ENCODE results near the gene KLC1. TPM values are rescaled to one million over a fixed set of nuclear protein-coding genes. Genes with fewer than 3 reads are reported as not detected.
A peak's percentile ranks its signal among the peaks of the same experiment; 100 is the strongest.

Gene KLC1
- total RNA-seq, 3 donors from 2014 or later, result 99.3 to 188 (median 104) TPM

GRCh38 chr14:103676881-103677675, 48.1 kb downstream of the KLC1 start:
- intact Hi-C loops (cut with DNase I, micrococcal nuclease), result no loop called here
- no peaks in the 10 kb centered on the region for H3K9me3 ChIP-seq
- TF ChIP-seq CTCF (IDR thresholded peaks at IDR 0.05), result no peak
- DNase-seq, result no peak
- ATAC-seq, result no peak
- H3K36me3 ChIP-seq (ENCODE audit: low read depth), result peaks cover 5% of the 10 kb centered on the region
- no peak overlapping the region for H3K4me3 ChIP-seq
- no peaks in the 10 kb centered on the region for H3K4me1 ChIP-seq (ENCODE audit: low read depth)

GRCh38 chr14:103679351-103679750, 50.3 kb downstream of the KLC1 start:
- ATAC-seq (peak; percentile 82), DNase-seq (peak; percentile 53 to 66 (median 65))
- Histone ChIP-seq H3K4me1 (ENCODE audit: low read depth) (no peaks in the 10 kb centered on the region), H3K4me3 (no peak overlapping the region), H3K36me3 (ENCODE audit: low read depth) (peaks cover 5% of the 10 kb centered on the region), H3K9me3 (no peaks in the 10 kb centered on the region)
- intact Hi-C loops (cut with DNase I, micrococcal nuclease), result no loop called here
- TF ChIP-seq CTCF (IDR thresholded peaks at IDR 0.05), result no peak

DNA sequence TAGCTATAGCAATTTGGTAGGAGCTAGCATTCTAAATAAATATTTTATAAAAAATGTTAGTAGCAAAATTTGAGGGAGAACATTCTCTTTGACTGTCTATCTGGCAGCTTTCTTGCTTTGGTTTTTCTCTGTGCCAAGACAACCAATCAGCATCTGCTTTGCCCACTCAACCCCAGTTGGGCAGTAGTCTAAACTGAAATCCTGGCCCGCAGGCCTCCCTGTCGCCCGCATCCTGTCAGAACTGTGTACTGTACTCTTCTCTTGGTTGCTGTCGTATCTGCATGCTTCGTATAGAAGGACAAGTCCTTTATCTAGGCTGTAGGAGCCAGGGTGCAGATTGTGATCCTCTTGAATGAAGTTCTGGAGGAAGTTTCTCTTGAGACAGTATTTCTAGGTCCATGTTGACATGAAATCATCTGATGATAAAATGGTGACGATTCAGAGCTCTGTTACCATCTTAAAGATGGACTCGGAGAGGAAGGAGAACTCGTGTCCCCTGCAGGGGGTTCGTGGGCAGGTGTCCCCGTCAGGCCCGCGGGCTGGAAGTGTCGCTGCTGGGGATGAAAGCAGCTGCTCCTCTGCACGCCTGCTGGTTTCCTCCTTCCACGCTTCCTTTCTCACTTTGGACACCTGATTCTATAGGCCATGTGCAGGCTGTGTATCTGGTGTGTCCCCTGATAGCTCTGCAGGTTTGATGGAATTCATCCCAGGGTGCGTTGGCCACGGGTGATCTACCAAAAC, 51.6 kb downstream of the KLC1 start:
- H3K9me3 ChIP-seq, result no peaks in the 10 kb centered on the region
- DNase-seq (no peak), ATAC-seq (no peak)
- no peaks in the 10 kb centered on the region for H3K4me1 ChIP-seq (ENCODE audit: low read depth)
- TF ChIP-seq CTCF (IDR thresholded peaks at IDR 0.05), result no peak
- peaks cover 13% of the 10 kb centered on the region for H3K36me3 ChIP-seq (ENCODE audit: low read depth)
- H3K4me3 ChIP-seq, result no peak overlapping the region
- intact Hi-C loops (cut with DNase I, micrococcal nuclease), result no loop called here

- Histone ChIP-seq H3K36me3 (ENCODE audit: low read depth) (peaks cover 23% of the 10 kb centered on the region), H3K9me3 (no peaks in the 10 kb centered on the region), H3K4me1 (ENCODE audit: low read depth) (no peaks in the 10 kb centered on the region), H3K4me3 (no peak overlapping the region)
- no peak for ATAC-seq
- DNase-seq, result no peak
- intact Hi-C loops (cut with DNase I, micrococcal nuclease), result no loop called here
- no peak for TF ChIP-seq CTCF (IDR thresholded peaks at IDR 0.05)
These were observed 54.1 kb downstream of the KLC1 start for GRCh38 chr14:103683139-103683538.

GRCh38 chr14:103684471-103684870, 55.5 kb downstream of the KLC1 start:
- ATAC-seq (no peak), DNase-seq (no peak)
- no peak overlapping the region for H3K4me3 ChIP-seq
- H3K36me3 ChIP-seq (ENCODE audit: low read depth), result peaks cover 23% of the 10 kb centered on the region
- H3K9me3 ChIP-seq, result no peaks in the 10 kb centered on the region
- TF ChIP-seq CTCF (IDR thresholded peaks at IDR 0.05), result no peak
- intact Hi-C loops (cut with DNase I, micrococcal nuclease), result no loop called here
- H3K4me1 ChIP-seq (ENCODE audit: low read depth), result no peaks in the 10 kb centered on the region

All from mucosa of descending colon (tissue), 3 donors.